GM23338 (cell line): ENCODE measurements around the gene KLK11. TPM values are rescaled to one million over a fixed set of nuclear protein-coding genes. Genes with fewer than 3 reads are reported as not detected.

ENCODE experiments used
- ATAC-seq: fragments of 200-7000 bp; cut with Tn5 transposase; 3 replicates; pipeline ENCODE4 v1.9.1; 2020
- DNase-seq: peaks from one replicate; pipeline ENCODE4 v3.0.0-alpha.2; 2015; ENCODE audit warnings: low spot score
- H2AFZ ChIP-seq: fragments of 200-600 bp; sonication (generic); 2 replicates; pipeline ENCODE4 v1.8.0; 2016; ENCODE audit warnings: antibody characterized with exemption, mild to moderate bottlenecking, moderate library complexity
- H3F3A ChIP-seq: fragments of 200-600 bp; sonication (generic); replicated peaks from 2 replicates; pipeline ENCODE4 v1.8.0; 2017; ENCODE audit warnings: antibody characterized with exemption, mixed run types, low read depth
- H3K27ac ChIP-seq: fragments of 200-600 bp; sonication (generic); 2 replicates; pipeline ENCODE4 v1.6.1; 2016; ENCODE audit warnings: low read depth
- H3K27me3 ChIP-seq: fragments of 200-600 bp; sonication (generic); 2 replicates; pipeline ENCODE4 v1.8.0; 2016; ENCODE audit warnings: mild to moderate bottlenecking, mixed run types, moderate library complexity; ENCODE audit not compliant: insufficient read depth
- H3K36me3 ChIP-seq: fragments of 200-600 bp; sonication (generic); 2 replicates; pipeline ENCODE4 v1.8.0; 2016; ENCODE audit warnings: mild to moderate bottlenecking; ENCODE audit not compliant: insufficient read depth
- H3K4me1 ChIP-seq: fragments of 200-600 bp; sonication (generic); 2 replicates; pipeline ENCODE4 v1.8.0; 2016; ENCODE audit warnings: mild to moderate bottlenecking, moderate library complexity; ENCODE audit not compliant: insufficient read depth
- H3K4me2 ChIP-seq: fragments of 200-600 bp; sonication (generic); 2 replicates; pipeline ENCODE4 v1.7.1; 2017; ENCODE audit warnings: mixed run types
- H3K4me3 ChIP-seq: fragments of 200-600 bp; sonication (generic); 2 replicates; pipeline ENCODE4 v1.6.1; 2016; ENCODE audit warnings: mixed run types
- H3K79me2 ChIP-seq: fragments of 200-600 bp; sonication (generic); replicated peaks from 2 replicates; pipeline ENCODE4 v1.8.0; 2017; ENCODE audit warnings: mild to moderate bottlenecking; ENCODE audit not compliant: insufficient read depth
- H3K9me2 ChIP-seq: fragments of 200-600 bp; sonication (generic); 2 replicates; pipeline ENCODE4 v1.8.0; 2017; ENCODE audit not compliant: insufficient read depth
- H4K20me1 ChIP-seq: fragments of 200-600 bp; sonication (generic); replicated peaks from 2 replicates; pipeline ENCODE4 v1.8.0; 2017; ENCODE audit warnings: mild to moderate bottlenecking; ENCODE audit not compliant: insufficient read depth
- H3K27ac Mint-ChIP-seq: 2 replicates; pipeline ENCODE4 v1.8.0; 2020; ENCODE audit warnings: inconsistent platforms, mild to moderate bottlenecking, moderate library complexity, mixed read lengths
- H3K27me3 Mint-ChIP-seq: 3 replicates; pipeline ENCODE4 v1.8.0; 2022; ENCODE audit warnings: low read depth, mild to moderate bottlenecking, moderate library complexity, mixed read lengths, inconsistent platforms; ENCODE audit not compliant: insufficient read depth, poor library complexity
- H3K36me3 Mint-ChIP-seq: 3 replicates; pipeline ENCODE4 v1.8.0; 2021; ENCODE audit warnings: low read depth, mild to moderate bottlenecking, inconsistent platforms, moderate library complexity, mixed read lengths
- H3K4me1 Mint-ChIP-seq: 3 replicates; pipeline ENCODE4 v1.8.0; 2020; ENCODE audit warnings: mild to moderate bottlenecking, inconsistent platforms, mixed read lengths
- H3K4me3 Mint-ChIP-seq: 3 replicates; pipeline ENCODE4 v1.8.0; 2021; ENCODE audit warnings: moderate library complexity, mild to moderate bottlenecking, inconsistent platforms, mixed read lengths
- H3K9me3 Mint-ChIP-seq: 3 replicates; pipeline ENCODE4 v1.8.0; 2020; ENCODE audit warnings: moderate library complexity, mild to moderate bottlenecking, inconsistent platforms, mixed read lengths
- CREB1 ChIP-seq: fragments of 250-450 bp; sonication (Bioruptor Pico); IDR thresholded peaks from 2 replicates; pipeline ENCODE4 v1.5.0; 2020; ENCODE audit warnings: low read depth, mild to moderate bottlenecking, moderate library complexity
- CTCF ChIP-seq, 2 experiments: fragments of 200-600 bp in 1 of 2; sonication (generic) in 1 of 2; conservative IDR thresholded peaks; 2 replicates each; pipeline versions ENCODE4 v1.5.1 to v1.6.1; 2016 to 2017; ENCODE audit warnings: antibody characterized with exemption in 2 of 2, low read depth in 2 of 2, mild to moderate bottlenecking in 2 of 2, moderate library complexity in 1 of 2
- ETS1 ChIP-seq: IDR thresholded peaks from 2 replicates; pipeline ENCODE4 v1.6.1; 2016; ENCODE audit warnings: antibody characterized with exemption
- EZH2 ChIP-seq: fragments of 200-600 bp; sonication (generic); IDR thresholded peaks from one replicate; pipeline ENCODE4 v1.8.0; 2017; ENCODE audit warnings: antibody characterized with exemption, mild to moderate bottlenecking, low read depth; ENCODE audit not compliant: unreplicated experiment
- EZH2phosphoT487 ChIP-seq: fragments of 200-600 bp; sonication (generic); IDR thresholded peaks from one replicate; pipeline ENCODE4 v1.8.1; 2018; ENCODE audit warnings: antibody characterized with exemption; ENCODE audit not compliant: unreplicated experiment
- JUNB ChIP-seq: IDR thresholded peaks from one replicate; pipeline ENCODE4 v1.6.1; 2016; ENCODE audit warnings: antibody characterized with exemption; ENCODE audit not compliant: unreplicated experiment
- REST ChIP-seq: IDR thresholded peaks from one replicate; pipeline ENCODE4 v1.6.1; 2018; ENCODE audit warnings: antibody characterized with exemption; ENCODE audit not compliant: unreplicated experiment
- ZNF114 ChIP-seq: fragments of 250-450 bp; sonication (Bioruptor Pico); IDR thresholded peaks from 2 replicates; pipeline ENCODE4 v1.5.0; 2020; ENCODE audit warnings: mild to moderate bottlenecking, moderate library complexity
- ZNF331 ChIP-seq: fragments of 250-450 bp; sonication (Bioruptor Pico); IDR thresholded peaks from 2 replicates; pipeline ENCODE4 v1.5.0; 2020; ENCODE audit warnings: low read depth, mild to moderate bottlenecking, moderate library complexity
- polyA plus RNA-seq: library from polyadenylated mRNA; unstranded; fragments of >200 nt; fragmentation: Nextera tagmentation; extraction: Ambion mirVana; gene quantifications from 2 replicates; pipeline ENCODE4 v1.2.1, GENCODE V29; 2016
- total RNA-seq: library from RNA; depleted of rRNA; stranded (reverse); fragments of >200 nt; shearing (Covaris generic); gene quantifications from 2 replicates; pipeline ENCODE4 v1.2.3, GENCODE V29; 2014

KLK11 gene
- total and polyA plus RNA-seq, 2 experiments from 2014 or later: not detected

GRCh38 chr19:50980208-50980607 is 46.2 kb downstream of the KLK11 start:
- H3K4me2 ChIP-seq: no peak overlapping the region
- Mint-ChIP-seq H3K4me1 (peaks cover 30% of the 10 kb centered on the region), H3K27me3 (peaks cover 3% of the 10 kb centered on the region), H3K9me3 (peaks cover 2% of the 10 kb centered on the region; the same call in 2 of the 3 replicates), H3K36me3 (no peaks in the 10 kb centered on the region; the same call in 2 of the 3 replicates), H3K4me3 (no peak overlapping the region), H3K27ac (no peak overlapping the region)
- TF ChIP-seq EZH2 (no peak), EZH2phosphoT487 (no peak), JUNB (no peak), REST (no peak), ZNF114 (CRISPR knock-in tag) (no peak)
- no peak overlapping the region for H2AFZ ChIP-seq
- H3K9me2 ChIP-seq: no peaks in the 10 kb centered on the region
- ATAC-seq (no peak), DNase-seq (peak; percentile 26)
- no peak overlapping the region for H3K4me3 ChIP-seq
- no peaks in the 10 kb centered on the region for H3K36me3 ChIP-seq
- no peak overlapping the region for H3K27ac ChIP-seq
- H4K20me1 ChIP-seq: no peaks in the 10 kb centered on the region
- H3K79me2 ChIP-seq: no peaks in the 10 kb centered on the region
- peaks cover 18% of the 10 kb centered on the region for H3K27me3 ChIP-seq
- peaks cover 16% of the 10 kb centered on the region for H3K4me1 ChIP-seq
- H3F3A ChIP-seq: no peaks in the 10 kb centered on the region

- Histone ChIP-seq H3K27ac (no peak overlapping the region), H3K4me1 (peaks cover 16% of the 10 kb centered on the region), H3K4me3 (no peak overlapping the region), H2AFZ (peak overlapping the region; percentile 28; the same call in 1 of the 2 replicates), H3K79me2 (no peaks in the 10 kb centered on the region), H3K36me3 (no peaks in the 10 kb centered on the region), H3K4me2 (peak overlapping the region; percentile 48; the same call in 1 of the 2 replicates), H4K20me1 (no peaks in the 10 kb centered on the region), H3F3A (no peaks in the 10 kb centered on the region), H3K9me2 (no peaks in the 10 kb centered on the region), H3K27me3 (peaks cover 14% of the 10 kb centered on the region)
- Mint-ChIP-seq H3K4me3 (no peak overlapping the region), H3K27me3 (peaks cover 3% of the 10 kb centered on the region), H3K36me3 (no peaks in the 10 kb centered on the region; the same call in 2 of the 3 replicates), H3K27ac (no peak overlapping the region), H3K4me1 (peaks cover 30% of the 10 kb centered on the region), H3K9me3 (no peaks in the 10 kb centered on the region; the same call in 2 of the 3 replicates)
- ATAC-seq (peak; percentile 15; the same call in 2 of the 3 replicates), DNase-seq (peak; percentile 31)
- TF ChIP-seq EZH2phosphoT487 (no peak), EZH2 (no peak), ETS1 (no peak), REST (no peak), CREB1 (CRISPR knock-in tag) (no peak), ZNF114 (CRISPR knock-in tag) (no peak), CTCF (conservative IDR thresholded peaks at IDR 0.05; ENCODE audit: low read depth in 2 of 2) (no peak), ZNF331 (CRISPR knock-in tag) (no peak)
Observed at GRCh38 chr19:50979758-50980157, 46.7 kb downstream of the KLK11 start.
